ENCODE measurements around the gene TAF4. TPM values are rescaled to one million over a fixed set of nuclear protein-coding genes. Genes with fewer than 3 reads are reported as not detected.

TAF4 gene
- total RNA-seq, 1 donor from 2014 or later: 20.0 TPM

DNA sequence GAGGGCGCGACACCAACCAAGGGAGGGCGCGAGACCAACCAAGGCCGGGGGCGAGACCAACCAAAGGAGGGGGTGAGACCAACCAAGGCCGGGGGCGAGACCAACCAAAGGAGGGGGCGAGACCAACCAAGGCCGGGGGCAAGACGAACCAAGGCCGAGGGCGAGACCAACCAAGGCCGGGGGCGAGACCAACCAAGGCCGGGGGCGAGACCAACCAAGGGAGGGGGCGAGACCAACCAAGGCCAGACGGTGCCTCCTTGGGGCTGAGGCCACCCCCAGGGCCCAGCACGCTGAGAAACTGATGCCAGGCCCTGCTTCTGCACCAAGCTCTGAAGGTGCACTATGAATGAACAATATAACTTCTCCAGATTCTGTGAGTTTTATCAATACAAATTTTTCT, 87.2 kb downstream of the TAF4 start:
- Mint-ChIP-seq H3K27me3 (ENCODE audit: unreplicated experiment) (peaks cover 6% of the 10 kb centered on the region), H3K9me3 (ENCODE audit: unreplicated experiment) (peaks cover 2% of the 10 kb centered on the region)
- TF ChIP-seq, protein P1, sequence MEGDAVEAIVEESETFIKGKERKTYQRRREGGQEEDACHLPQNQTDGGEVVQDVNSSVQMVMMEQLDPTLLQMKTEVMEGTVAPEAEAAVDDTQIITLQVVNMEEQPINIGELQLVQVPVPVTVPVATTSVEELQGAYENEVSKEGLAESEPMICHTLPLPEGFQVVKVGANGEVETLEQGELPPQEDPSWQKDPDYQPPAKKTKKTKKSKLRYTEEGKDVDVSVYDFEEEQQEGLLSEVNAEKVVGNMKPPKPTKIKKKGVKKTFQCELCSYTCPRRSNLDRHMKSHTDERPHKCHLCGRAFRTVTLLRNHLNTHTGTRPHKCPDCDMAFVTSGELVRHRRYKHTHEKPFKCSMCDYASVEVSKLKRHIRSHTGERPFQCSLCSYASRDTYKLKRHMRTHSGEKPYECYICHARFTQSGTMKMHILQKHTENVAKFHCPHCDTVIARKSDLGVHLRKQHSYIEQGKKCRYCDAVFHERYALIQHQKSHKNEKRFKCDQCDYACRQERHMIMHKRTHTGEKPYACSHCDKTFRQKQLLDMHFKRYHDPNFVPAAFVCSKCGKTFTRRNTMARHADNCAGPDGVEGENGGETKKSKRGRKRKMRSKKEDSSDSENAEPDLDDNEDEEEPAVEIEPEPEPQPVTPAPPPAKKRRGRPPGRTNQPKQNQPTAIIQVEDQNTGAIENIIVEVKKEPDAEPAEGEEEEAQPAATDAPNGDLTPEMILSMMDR (IDR thresholded peaks at IDR 0.05; ENCODE audit: partially characterized antibody, unreplicated experiment): no peak

DNA sequence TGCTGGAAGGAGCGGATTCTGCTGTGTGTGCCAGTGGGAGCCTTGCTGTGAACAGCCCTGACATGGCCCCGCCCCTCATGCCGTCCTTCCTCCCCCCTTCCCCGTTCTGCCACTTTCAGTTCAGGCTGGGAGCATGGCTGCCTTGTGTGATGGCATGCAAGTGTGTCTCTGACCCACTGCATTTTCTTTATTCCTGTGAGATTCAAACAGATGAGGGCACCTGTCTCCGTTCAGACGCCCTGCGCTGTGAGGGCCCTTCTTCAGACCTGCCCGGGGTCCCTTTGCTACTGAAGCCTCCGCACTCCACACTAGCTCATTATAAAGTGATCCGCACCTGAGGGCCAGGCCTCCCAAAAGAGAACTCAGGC, 88.3 kb downstream of the TAF4 start:
- no peaks in the 10 kb centered on the region for H3K4me1 Mint-ChIP-seq (ENCODE audit: low read depth, unreplicated experiment)
- H3K4me3 Mint-ChIP-seq (ENCODE audit: unreplicated experiment): no peak overlapping the region
- peaks cover 4% of the 10 kb centered on the region for H3K27me3 Mint-ChIP-seq (ENCODE audit: unreplicated experiment)
- H3K36me3 Mint-ChIP-seq (ENCODE audit: unreplicated experiment): peaks cover 7% of the 10 kb centered on the region
- no peak for DNase-seq
- H3K27ac Mint-ChIP-seq (ENCODE audit: unreplicated experiment): no peak overlapping the region
- peaks cover 2% of the 10 kb centered on the region for H3K9me3 Mint-ChIP-seq (ENCODE audit: unreplicated experiment)
- TF ChIP-seq, protein P1 (IDR thresholded peaks at IDR 0.05; ENCODE audit: partially characterized antibody, unreplicated experiment): no peak

More for the DNA sequence above, 87.2 kb downstream of the TAF4 start:
- H3K4me3 Mint-ChIP-seq (ENCODE audit: unreplicated experiment): no peak overlapping the region
- no peaks in the 10 kb centered on the region for H3K4me1 Mint-ChIP-seq (ENCODE audit: low read depth, unreplicated experiment)
- H3K27ac Mint-ChIP-seq (ENCODE audit: unreplicated experiment): no peak overlapping the region
- H3K36me3 Mint-ChIP-seq (ENCODE audit: unreplicated experiment): peaks cover 5% of the 10 kb centered on the region
- DNase-seq: no peak

DNA sequence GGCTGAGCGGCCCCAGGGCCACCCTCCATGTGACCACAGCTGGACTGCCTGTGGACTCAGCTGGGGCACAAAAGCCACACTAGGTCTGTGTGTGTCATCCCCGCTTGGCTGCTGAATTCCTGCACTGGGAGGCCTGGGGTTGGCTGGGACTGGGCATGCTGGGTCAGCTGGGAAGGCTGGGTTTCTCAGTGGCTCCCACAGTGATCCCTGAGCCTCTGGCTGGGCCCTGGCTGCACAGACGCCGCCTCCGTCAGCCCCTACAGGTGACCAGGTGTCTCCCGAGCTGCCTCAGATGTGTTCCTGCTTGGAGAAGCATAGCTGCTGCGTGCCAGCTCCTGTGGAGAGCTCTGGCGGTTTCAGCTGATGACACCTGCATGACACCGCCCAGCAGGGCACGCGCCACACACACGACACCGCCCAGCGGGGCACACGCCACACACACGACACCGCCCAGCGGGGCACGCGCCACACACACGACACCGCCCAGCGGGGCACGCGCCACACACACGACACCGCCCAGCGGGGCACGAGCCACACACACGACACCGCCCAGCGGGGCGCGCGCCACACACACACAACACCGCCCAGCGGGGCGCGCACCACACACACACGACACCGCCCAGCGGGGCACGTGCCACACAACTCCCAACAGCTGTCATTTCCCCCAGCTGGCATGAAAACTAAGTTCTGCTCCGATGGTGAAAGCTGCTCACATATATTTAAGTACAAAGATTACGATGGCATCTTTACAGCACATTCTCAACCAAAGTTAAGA, 88.8 kb downstream of the TAF4 start:
- H3K27ac Mint-ChIP-seq (ENCODE audit: unreplicated experiment): no peak overlapping the region
- DNase-seq: no peak
- TF ChIP-seq, protein P1 (IDR thresholded peaks at IDR 0.05; ENCODE audit: partially characterized antibody, unreplicated experiment): no peak
- no peak overlapping the region for H3K4me3 Mint-ChIP-seq (ENCODE audit: unreplicated experiment)
- H3K4me1 Mint-ChIP-seq (ENCODE audit: low read depth, unreplicated experiment): no peaks in the 10 kb centered on the region
- peaks cover 11% of the 10 kb centered on the region for H3K36me3 Mint-ChIP-seq (ENCODE audit: unreplicated experiment)
- peaks cover 2% of the 10 kb centered on the region for H3K9me3 Mint-ChIP-seq (ENCODE audit: unreplicated experiment)
- H3K27me3 Mint-ChIP-seq (ENCODE audit: unreplicated experiment): peaks cover 4% of the 10 kb centered on the region

DNA sequence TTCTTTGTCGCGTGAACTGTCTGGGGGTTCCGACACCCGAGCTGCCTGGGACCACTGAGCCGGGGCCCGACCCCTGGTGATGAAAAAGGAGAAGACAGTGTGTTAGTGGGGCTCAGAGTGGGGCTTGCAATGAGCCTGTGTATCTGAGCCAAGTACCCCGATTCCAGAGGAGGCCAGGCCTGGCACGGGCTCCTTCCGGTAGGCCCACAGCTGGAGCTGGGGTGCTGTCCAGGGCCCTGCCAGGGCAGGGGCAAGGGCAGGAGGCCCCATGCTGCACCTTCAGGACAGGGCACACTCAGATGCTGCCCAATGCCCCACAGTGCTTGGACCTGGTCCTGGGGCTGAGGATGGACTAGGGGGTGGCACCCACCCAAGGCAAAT, 89.4 kb downstream of the TAF4 start:
- Mint-ChIP-seq H3K36me3 (ENCODE audit: unreplicated experiment) (peaks cover 8% of the 10 kb centered on the region), H3K4me1 (ENCODE audit: low read depth, unreplicated experiment) (no peaks in the 10 kb centered on the region), H3K27me3 (ENCODE audit: unreplicated experiment) (peaks cover 3% of the 10 kb centered on the region), H3K27ac (ENCODE audit: unreplicated experiment) (no peak overlapping the region), H3K9me3 (ENCODE audit: unreplicated experiment) (peaks cover 2% of the 10 kb centered on the region), H3K4me3 (ENCODE audit: unreplicated experiment) (no peak overlapping the region)
- TF ChIP-seq, protein P1 (IDR thresholded peaks at IDR 0.05; ENCODE audit: partially characterized antibody, unreplicated experiment): no peak
- DNase-seq: no peak

DNA sequence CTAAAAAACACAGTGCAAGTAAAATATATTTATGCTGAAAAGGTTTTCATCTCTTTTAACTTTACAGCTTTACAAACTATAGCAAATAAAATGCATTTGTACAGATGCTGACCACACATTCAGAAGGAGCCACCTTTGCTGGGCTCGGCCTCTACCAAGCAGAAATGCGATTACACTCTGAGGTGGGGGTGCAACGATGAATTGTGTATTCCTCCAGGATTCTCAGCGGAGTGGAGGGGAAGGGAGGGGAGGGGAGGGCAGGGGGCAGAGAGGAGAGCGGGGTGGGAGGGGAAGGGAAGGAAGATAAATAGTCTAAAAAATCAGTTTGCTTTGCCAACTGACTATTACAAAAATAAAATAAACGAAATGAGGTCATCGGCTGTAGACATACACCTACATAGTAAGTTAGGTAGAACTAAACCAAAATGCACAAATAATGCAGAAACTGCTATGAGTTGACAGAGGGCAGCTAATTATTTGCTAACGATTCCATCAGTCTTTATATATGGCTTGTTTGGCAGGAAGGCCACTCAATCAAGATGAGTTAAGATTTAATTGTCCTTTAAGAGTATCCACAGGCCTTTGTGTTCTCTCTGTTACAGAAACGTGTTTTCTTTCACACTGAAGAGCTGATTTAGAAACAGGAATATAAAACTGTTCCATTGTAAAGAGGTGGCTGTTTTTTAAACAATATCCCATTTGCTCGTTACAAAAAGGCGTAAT, 90.1 kb downstream of the TAF4 start:
- TF ChIP-seq, protein P1 (IDR thresholded peaks at IDR 0.05; ENCODE audit: partially characterized antibody, unreplicated experiment): no peak
- Mint-ChIP-seq H3K4me3 (ENCODE audit: unreplicated experiment) (no peak overlapping the region), H3K27me3 (ENCODE audit: unreplicated experiment) (peaks cover 2% of the 10 kb centered on the region), H3K36me3 (ENCODE audit: unreplicated experiment) (peaks cover 6% of the 10 kb centered on the region), H3K9me3 (ENCODE audit: unreplicated experiment) (peaks cover 2% of the 10 kb centered on the region), H3K27ac (ENCODE audit: unreplicated experiment) (no peak overlapping the region), H3K4me1 (ENCODE audit: low read depth, unreplicated experiment) (no peaks in the 10 kb centered on the region)
- no peak for DNase-seq
